ENCODE measurements around the gene PITPNM1.

The PITPNM1 gene

DNA sequence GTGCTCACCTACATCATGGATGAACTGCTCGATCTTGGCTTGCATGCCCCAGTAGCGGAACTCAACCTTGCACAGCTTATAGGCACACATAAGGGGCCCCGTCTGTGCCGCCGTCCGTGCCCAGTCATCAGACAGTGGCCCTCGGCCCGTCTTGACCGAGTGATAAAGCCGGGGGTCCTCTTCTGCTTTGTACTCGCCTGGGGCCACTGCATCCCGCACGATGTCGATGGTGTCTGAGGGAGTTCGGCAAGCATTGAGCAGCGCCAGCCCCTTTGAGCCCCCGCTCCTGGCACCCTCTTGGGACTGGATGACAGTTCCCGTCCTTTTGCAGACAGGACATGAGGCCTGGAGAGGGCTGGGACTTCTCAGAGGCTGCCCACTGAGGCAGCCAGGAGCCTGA lies 3.3 kb downstream of the PITPNM1 start:
- no peak for DNase-seq

GRCh38 chr11:67500831-67501715 lies 4.1 kb downstream of the PITPNM1 start:
- no peak for DNase-seq

DNA sequence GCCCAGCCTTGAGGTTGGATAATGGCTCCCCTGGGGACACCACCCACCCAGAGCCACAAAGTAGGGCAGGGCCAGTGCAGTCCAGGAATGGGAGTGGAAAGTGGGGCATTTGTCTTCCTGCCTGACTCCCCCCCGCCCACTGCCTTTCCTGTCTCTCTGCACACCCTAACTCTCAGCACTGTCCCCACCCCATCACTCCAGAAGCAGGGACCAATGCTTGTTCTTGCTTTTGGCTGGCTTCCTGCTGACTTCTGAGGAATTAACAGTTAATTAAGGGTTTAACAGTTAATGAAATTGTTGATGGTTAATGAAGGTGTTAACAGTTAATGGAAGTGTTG lies 4.7 kb downstream of the PITPNM1 start:
- DNase-seq, result no peak

DNA sequence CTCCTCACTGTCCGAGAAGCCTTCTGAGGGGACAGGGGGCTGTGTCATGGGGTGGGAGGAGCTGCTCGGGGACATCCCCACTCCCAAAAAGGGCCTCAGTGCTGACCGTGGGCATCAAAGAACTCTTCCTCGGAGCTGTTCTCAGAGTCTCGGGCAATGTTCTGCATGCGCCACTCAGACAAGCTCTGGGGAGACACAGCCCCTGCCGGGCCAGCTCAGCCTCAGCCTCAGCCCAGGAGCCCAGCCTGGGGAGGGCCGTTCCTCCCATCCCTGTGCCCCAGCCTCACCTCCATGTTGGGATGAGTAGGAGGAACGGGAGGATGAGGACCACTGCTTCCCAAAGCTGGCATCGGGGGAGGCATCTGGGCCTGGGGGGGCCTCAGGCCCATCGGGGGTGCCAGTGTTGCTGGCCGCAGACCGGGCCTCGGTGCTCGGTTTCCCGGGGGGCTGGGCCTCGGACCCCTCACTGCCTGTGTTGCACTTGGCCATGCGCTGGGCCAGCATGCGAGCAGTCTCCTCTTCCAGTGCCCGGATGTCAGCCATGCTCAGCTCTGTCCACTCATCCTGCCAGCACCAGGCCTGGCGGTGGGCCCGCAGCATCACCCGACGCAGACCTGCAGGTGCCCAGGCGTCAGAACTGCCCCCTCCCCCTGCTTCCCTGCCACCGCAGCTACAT lies 5.2 kb downstream of the PITPNM1 start:
- no peak for DNase-seq

- DNase-seq, result no peak
These were observed 6.6 kb downstream of the PITPNM1 start for GRCh38 chr11:67498544-67498972.

- DNase-seq, result no peak
These were observed 7.4 kb downstream of the PITPNM1 start for GRCh38 chr11:67497656-67498291.

GRCh38 chr11:67496113-67496512 lies 9.1 kb downstream of the PITPNM1 start:
- no peak for DNase-seq

DNA sequence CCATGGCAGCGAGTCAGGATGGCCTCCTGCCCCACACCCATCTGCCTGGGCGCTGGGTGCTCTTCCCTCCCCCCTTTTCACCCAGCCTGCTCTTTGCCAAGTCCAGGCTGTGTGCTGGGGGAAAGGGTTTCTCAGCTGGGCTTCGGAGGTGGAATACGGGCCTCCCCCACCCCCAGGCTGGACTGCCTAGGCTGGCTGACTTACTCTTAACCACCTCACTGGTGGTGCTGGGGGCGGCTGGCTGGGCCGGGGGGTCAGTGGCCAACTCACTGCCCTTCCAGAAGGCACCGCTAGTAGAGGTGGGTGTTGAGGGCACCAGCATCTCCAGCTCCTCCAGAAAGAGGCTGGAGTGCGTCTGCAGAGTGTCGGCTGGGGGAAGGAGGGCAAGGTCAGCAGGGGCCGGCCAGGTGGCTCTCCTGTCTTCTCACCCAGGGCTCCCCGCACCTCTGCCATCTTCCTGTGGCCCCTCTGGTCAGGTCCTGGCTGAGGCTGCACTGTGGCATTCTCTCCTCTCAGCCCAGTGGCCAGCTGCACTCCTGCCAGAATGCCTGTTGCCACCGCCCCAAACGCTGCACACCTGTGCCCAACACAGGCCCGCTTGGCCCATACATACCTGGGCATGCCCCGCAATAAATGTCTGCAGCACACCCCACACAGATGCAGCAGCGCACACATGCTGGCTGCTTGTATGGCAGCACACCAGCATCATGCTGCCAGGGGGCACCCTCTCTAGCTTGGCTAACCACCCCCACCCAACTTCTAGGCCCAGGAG lies 9.7 kb downstream of the PITPNM1 start:
- no peak for DNase-seq

- DNase-seq, result no peak
These were observed 10.6 kb downstream of the PITPNM1 start for GRCh38 chr11:67494371-67495233.

DNA sequence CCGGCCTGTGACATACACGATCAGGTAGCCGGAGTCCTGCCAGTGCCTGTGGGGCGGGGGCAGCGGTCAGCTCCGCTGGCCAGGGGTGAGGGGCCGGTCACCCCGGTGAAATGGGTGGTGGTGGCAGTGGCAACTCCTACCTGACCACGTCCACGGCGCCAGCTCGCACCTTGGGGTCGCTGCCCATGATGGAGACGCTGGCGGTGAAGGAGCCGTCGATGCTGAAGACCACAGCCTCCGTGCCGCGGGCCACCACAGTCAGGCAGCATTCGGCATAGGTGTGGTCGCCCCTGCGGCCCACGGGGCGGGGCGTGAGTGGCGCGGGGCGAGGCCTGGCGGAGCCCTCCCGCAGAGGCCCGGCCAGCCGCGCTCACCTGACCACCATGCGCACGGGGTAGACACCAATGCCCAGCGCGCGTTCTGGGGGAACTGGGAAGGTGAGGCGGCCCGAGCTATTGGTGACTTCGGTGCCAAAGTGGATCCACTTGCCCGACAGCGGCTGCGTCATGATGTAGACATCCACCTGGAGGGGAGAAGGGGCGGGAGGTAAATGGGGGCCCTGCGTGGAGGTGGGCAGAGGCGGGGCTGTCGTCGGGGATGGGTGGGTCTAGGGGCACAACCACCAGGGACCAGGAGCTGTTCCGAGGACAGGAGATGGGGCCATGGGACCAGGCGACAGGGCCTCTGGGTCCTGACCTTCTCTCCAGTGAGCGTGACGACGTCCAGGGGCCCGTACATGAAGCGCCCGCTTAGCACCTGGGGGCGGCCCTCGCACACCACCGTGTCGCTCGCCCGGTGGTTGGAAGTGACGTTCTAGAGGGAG lies 11.4 kb downstream of the PITPNM1 start:
- no peak for DNase-seq

DNA sequence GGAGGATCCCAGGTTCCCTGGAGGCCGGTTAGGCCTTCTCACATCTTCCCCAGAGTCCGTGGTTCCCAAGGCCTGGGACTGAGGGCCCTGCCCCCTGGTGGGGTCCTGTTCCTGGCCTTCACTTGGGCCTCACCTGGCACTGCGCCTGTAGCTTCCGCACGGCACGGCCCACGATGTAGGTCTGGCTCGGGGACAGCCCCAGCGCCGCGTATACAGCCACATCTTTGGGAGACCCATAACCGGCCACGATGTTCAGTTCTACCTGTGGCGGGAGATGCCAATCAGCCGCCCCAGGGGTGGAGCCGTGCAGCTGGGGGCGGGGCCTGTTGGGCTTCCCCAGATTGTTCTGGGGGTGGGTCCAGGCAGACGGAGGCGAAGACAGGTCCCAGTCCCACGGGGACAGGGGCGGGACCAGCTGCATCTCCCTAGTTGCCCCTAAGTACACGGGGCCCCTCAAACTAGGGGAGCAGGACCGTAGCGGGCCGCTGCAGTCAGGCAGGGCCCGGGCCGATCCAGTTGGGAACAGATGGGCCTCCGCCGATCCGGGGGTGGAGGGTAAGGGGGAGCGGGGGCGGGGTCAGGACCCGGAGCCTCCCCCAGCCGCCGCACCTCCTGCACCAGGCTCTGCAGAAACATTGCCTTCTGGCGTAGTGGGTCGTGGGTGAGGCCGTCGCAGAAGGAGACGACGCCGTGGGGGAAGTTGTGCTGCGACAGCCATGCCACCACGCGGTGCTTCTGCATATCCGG lies 12.2 kb downstream of the PITPNM1 start:
- DNase-seq, result no peak

GRCh38 chr11:67492069-67492727 lies 13.0 kb downstream of the PITPNM1 start:
- no peak for DNase-seq

GRCh38 chr11:67491276-67492068 lies 13.7 kb downstream of the PITPNM1 start:
- DNase-seq, result no peak

GRCh38 chr11:67490727-67491065 lies 14.5 kb downstream of the PITPNM1 start:
- DNase-seq, result no peak

- no peak for DNase-seq
These were observed 15.1 kb downstream of the PITPNM1 start for GRCh38 chr11:67489885-67490726.

DNA sequence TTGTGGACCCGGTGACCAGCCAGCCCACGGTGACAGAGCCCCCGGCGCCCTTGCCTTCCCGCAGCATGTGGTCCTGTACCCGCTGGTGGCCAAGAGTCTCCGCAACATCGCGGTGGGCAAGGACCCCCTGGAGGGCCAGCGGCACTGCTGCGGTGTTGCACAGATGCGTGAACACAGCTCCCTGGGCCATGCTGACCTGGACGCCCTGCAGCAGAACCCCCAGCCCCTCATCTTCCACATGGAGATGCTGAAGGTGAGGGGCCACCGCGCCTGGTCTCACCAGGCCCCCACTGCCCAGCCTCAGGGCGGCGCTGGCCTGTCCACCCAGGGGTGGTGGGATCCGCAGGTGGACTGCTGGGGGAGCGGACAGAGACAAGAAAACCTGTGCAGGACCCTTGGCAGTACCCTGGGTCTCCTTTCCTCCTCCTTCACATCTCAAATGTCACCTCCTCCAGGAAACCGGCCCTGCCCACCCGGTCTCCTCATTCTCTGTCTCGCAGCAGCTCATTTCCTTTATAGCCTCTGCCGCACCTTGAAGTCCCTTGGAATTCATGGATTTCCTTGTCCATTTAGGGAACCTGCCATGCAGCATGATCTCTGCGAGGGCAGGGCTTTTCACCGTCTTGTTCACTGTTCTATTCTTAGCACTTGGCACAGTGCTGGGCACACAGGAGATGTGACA lies 15.8 kb downstream of the PITPNM1 start:
- no peak for DNase-seq

DNA sequence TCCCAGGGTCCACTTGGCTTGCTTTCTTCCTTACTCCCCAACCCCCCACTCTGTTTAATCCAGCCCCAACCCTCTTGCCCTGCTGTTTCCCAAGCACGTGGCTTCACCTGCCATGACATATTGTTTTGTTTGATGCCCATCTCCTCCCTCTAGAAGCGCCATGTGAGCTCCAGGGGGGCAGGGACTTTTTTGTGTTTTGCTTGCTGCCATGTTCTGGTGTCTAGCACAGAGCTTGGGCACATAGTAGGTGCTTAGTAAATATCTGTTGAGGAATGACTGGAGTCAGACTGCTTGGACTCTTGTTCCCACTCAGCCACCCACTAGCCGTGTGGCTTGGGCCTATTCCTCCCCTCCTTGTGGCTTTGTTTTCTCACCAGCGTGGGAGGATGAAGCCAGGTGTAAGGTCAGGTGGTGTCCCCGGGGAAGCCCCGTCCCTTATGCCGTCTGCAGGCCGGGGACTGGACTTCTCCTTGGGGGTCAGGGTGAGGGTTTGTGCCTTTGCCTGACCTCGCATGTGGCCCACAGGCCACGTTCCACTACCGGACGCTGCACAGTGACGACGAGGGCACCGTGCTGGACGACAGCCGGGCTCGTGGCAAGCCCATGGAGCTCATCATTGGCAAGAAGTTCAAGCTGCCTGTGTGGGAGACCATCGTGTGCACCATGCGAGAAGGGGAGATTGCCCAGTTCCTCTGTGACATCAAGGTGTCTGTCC lies 18.5 kb downstream of the PITPNM1 start:
- DNase-seq, result no peak
